ENCODE results near the gene TMEM14A. TPM values are rescaled to one million over a fixed set of nuclear protein-coding genes. Genes with fewer than 3 reads are reported as not detected.
"Not testable (repeated sequence)": the region's sequence is repeated elsewhere in the genome, so short reads cannot be mapped to it uniquely, and the experiment has no call there.

Gene TMEM14A
- total RNA-seq, 2 donors from 2014 or later: 13.2 to 13.4 TPM

GRCh38 chr6:52697903-52698302 lies 27.0 kb downstream of the TMEM14A start:
- H3K4me1 ChIP-seq: no peaks in the 10 kb centered on the region
- no peaks in the 10 kb centered on the region for H3K9me3 ChIP-seq
- H3K36me3 ChIP-seq: no peaks in the 10 kb centered on the region
- no peaks in the 10 kb centered on the region for H3K27me3 ChIP-seq
- TF ChIP-seq CTCF (IDR thresholded peaks at IDR 0.05): no peak
- H3K4me3 ChIP-seq: no peak overlapping the region
- DNase-seq (ENCODE audit: low spot score): no peak
- no peak overlapping the region for H3K27ac ChIP-seq

- DNase-seq (ENCODE audit: low spot score): no peak
- H3K4me1 ChIP-seq: no peaks in the 10 kb centered on the region
- no peaks in the 10 kb centered on the region for H3K27me3 ChIP-seq
- no peak for TF ChIP-seq CTCF (IDR thresholded peaks at IDR 0.05)
- no peaks in the 10 kb centered on the region for H3K9me3 ChIP-seq
- no peaks in the 10 kb centered on the region for H3K36me3 ChIP-seq
- no peak overlapping the region for H3K27ac ChIP-seq
- H3K4me3 ChIP-seq: no peak overlapping the region
Measured at GRCh38 chr6:52704060-52704459, 33.1 kb downstream of the TMEM14A start.

- not testable (repeated sequence) for H3K36me3 ChIP-seq; H3K4me3 ChIP-seq; H3K27me3 ChIP-seq; H3K27ac ChIP-seq; H3K4me1 ChIP-seq; DNase-seq (ENCODE audit: low spot score); H3K9me3 ChIP-seq
Measured at GRCh38 chr6:52704781-52705502, 34.0 kb downstream of the TMEM14A start.

- Histone ChIP-seq H3K9me3 (no peaks in the 10 kb centered on the region), H3K36me3 (no peaks in the 10 kb centered on the region), H3K27ac (no peak overlapping the region), H3K27me3 (no peaks in the 10 kb centered on the region), H3K4me3 (no peak overlapping the region), H3K4me1 (no peaks in the 10 kb centered on the region)
- no peak for DNase-seq (ENCODE audit: low spot score)
- no peak for TF ChIP-seq CTCF (IDR thresholded peaks at IDR 0.05)
Measured at GRCh38 chr6:52706001-52706400, 35.1 kb downstream of the TMEM14A start.

- Histone ChIP-seq H3K36me3 (no peaks in the 10 kb centered on the region), H3K4me3 (no peak overlapping the region), H3K27me3 (no peaks in the 10 kb centered on the region), H3K4me1 (no peaks in the 10 kb centered on the region), H3K9me3 (no peaks in the 10 kb centered on the region), H3K27ac (no peak overlapping the region)
- no peak for DNase-seq (ENCODE audit: low spot score)
- no peak for TF ChIP-seq CTCF (IDR thresholded peaks at IDR 0.05)
Measured at GRCh38 chr6:52707963-52708680, 37.2 kb downstream of the TMEM14A start.

GRCh38 chr6:52712136-52712535 lies 41.2 kb downstream of the TMEM14A start:
- Histone ChIP-seq H3K27me3 (no peaks in the 10 kb centered on the region), H3K4me1 (no peaks in the 10 kb centered on the region), H3K4me3 (no peak overlapping the region), H3K36me3 (no peaks in the 10 kb centered on the region), H3K27ac (no peak overlapping the region), H3K9me3 (no peaks in the 10 kb centered on the region)
- TF ChIP-seq CTCF (IDR thresholded peaks at IDR 0.05): no peak
- no peak for DNase-seq (ENCODE audit: low spot score)

- H3K4me3 ChIP-seq; H3K27ac ChIP-seq; H3K27me3 ChIP-seq; H3K9me3 ChIP-seq; DNase-seq (ENCODE audit: low spot score); H3K4me1 ChIP-seq; H3K36me3 ChIP-seq: not testable (repeated sequence)
Measured at GRCh38 chr6:52714761-52715160, 43.8 kb downstream of the TMEM14A start.

Measured in right atrium auricular region (tissue), 2 donors.